Activated CD4-positive, alpha-beta T cell treated with anti-CD3 and anti-CD28 coated beads for 4 hours (primary cell): ENCODE measurements around the gene ZNF592.

Source experiments
- DNase-seq, 2 donors: peaks; one replicate each; pipeline ENCODE4 v3.0.0-alpha.2; 2020

ZNF592 gene

GRCh38 chr15:84831028-84831427 is 82.6 kb downstream of the ZNF592 start:
- DNase-seq, result no peak

- DNase-seq, result no peak
Observed at GRCh38 chr15:84831613-84832012, 83.2 kb downstream of the ZNF592 start.

GRCh38 chr15:84832448-84833040 is 84.2 kb downstream of the ZNF592 start:
- DNase-seq, result no peak

- no peak for DNase-seq
Observed at GRCh38 chr15:84833447-84834228, 85.2 kb downstream of the ZNF592 start.

- no peak for DNase-seq
Observed at GRCh38 chr15:84834229-84834955, 86.0 kb downstream of the ZNF592 start.

- no peak for DNase-seq
Observed at GRCh38 chr15:84834969-84835368, 86.6 kb downstream of the ZNF592 start.

- DNase-seq, result no peak
Observed at GRCh38 chr15:84835661-84836337, 87.4 kb downstream of the ZNF592 start.

GRCh38 chr15:84836844-84837243 is 88.5 kb downstream of the ZNF592 start:
- DNase-seq, result no peak

- DNase-seq, result no peak
Observed at GRCh38 chr15:84839714-84840113, 91.3 kb downstream of the ZNF592 start.

GRCh38 chr15:84840255-84840654 is 91.9 kb downstream of the ZNF592 start:
- DNase-seq, result no peak

- no peak for DNase-seq
Observed at GRCh38 chr15:84840741-84841429, 92.5 kb downstream of the ZNF592 start.

- DNase-seq, result no peak
Observed at GRCh38 chr15:84842781-84843180, 94.4 kb downstream of the ZNF592 start.

GRCh38 chr15:84844964-84845363 is 96.6 kb downstream of the ZNF592 start:
- no peak for DNase-seq

- DNase-seq, result peak; percentile 18 to 23
Observed at GRCh38 chr15:84845631-84846030, 97.2 kb downstream of the ZNF592 start.

- no peak for DNase-seq
Observed at GRCh38 chr15:84846269-84846668, 97.9 kb downstream of the ZNF592 start.

- DNase-seq, result no peak
Observed at GRCh38 chr15:84847382-84847781, 99.0 kb downstream of the ZNF592 start.

GRCh38 chr15:84852212-84852611 is 103.8 kb downstream of the ZNF592 start:
- DNase-seq, result no peak

- DNase-seq, result no peak
Observed at GRCh38 chr15:84855136-84855535, 106.7 kb downstream of the ZNF592 start.

GRCh38 chr15:84855765-84856164 is 107.4 kb downstream of the ZNF592 start:
- no peak for DNase-seq
